CD4-positive, alpha-beta T cell treated with Interleukin-10 for 1 hour (primary cell): ENCODE measurements around the gene OR8I2.
"Not testable (repeated sequence)": the region's sequence is repeated elsewhere in the genome, so short reads cannot be mapped to it uniquely, and the experiment has no call there.

Source experiments
- DNase-seq: peaks from one replicate; pipeline ENCODE4 v3.0.0-alpha.2; 2020

OR8I2 gene

DNA sequence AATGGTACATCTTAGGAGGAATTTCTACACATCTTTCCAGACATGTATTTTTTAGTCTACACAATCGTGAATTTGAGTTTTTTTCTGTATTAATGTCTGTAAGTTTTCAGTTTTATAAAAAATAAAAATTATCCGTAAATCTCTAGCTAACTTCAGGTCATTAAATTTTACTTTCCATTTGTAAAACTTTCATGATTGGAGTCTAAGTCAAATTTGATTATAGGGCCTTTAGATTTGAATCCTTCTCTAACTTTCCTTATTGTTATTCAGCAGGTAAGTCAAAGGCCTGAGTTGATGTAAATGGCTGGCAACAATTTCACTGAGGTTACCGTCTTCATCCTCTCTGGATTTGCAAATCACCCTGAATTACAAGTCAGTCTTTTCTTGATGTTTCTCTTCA, at the start of gene OR8I2:
Gene OR8I2 (plus strand): TSS at position 301 of the 400 bp plus-strand sequence. CDS start 0 bp downstream, at position 301.
- no peak for DNase-seq

DNA sequence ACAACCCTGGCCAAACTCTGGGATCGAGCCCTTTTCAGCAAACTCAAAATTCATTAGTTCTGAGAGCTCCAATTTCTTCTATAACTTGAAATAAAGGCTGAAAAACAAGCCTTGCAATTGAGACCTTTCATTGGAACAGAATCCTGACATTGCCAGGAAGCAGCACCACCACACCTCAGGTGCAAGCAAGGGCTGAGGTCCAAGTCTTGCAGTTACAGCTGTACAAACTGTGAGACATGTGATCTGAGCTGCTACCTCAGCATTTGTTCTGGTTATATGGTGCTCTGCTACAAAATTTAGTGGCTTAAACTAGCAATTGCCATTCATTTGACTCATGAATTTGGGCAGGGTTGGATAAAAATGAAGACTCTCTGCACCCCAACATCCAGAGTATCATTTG, 47.6 kb upstream of the OR8I2 start:
- no peak for DNase-seq

DNA sequence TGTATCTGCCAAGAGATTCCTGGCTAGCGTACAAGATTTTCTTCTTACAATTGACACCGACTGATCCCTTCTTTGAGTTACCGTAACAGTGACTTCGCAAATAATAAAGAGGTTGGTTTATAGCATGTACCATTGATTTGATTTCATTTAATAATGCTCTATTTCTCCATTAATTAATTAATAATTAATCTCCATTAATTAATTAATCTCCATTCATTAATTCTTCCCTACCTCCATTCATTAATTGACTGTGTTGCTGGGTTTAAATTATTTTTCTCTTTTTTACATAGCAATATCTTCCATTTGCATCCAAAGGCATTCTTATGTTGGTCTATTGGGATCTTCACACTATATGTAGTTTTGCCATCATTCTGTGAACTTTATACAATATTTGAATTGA, 44.6 kb upstream of the OR8I2 start:
- no peak for DNase-seq

DNA sequence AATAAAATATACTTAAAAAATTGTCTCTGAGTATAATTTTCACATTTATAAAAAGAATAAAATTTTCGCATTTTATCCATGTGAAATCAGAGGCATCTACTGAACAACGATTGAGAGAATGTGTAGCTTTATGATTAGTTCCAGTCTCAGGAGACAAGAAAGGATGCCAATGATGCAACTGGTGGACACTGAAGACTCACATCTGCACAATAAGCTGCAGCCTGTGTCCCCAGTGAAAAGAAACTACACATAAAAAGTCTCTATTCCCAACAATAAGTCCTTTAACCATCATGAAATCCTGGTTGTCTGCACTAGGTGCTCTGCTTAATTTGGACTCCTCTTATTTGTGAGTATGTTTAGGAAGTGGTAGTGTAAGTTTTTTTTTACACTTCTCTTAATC, 43.6 kb upstream of the OR8I2 start:
- DNase-seq: no peak

DNA sequence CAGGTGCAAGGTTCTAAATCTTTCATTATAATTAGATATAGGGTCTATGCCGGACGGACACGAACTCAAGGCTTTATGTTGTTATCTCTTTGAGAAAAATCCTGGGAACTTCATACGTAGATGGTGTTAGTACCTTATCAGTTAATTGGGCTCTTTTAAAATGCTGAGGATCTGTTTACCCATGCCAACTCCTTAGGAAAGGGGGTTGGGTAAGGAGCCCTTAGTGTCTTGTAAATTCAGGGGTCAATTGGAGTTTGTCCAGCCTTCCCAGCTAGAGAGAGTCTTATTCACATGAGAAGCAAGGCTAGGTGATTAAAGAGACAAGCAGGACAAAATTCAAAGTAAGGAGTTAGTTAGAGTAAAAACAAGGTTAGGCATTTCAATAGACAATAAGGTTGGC, 36.7 kb upstream of the OR8I2 start:
- not testable (repeated sequence) for DNase-seq

DNA sequence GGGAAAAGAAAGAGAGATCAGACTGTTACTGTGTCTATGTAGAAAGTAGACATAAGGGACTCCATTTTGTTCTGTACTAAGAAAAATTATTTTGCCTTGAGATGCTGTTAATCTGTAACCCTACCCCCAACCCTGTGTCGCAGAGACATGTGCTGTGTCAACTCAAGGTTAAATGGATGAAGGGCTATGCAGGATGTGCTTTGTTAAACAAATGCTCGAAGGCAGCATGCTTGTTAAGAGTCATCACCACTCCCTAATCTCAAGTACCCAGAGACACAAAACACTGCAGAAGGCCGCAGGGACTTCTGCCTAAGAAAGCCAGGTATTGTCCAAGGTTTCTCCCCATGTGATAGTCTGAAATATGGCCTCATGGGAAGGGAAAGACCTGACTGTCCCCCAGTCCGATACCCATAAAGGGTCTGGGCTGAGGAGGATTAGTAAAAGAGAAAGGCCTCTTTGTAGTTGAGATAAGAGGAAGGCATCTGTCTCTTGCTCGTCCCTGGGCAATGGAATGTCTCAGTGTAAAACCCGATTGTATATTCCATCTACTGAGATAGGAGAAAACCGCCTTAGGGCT, 35.4 kb upstream of the OR8I2 start:
- DNase-seq: not testable (repeated sequence)

DNA sequence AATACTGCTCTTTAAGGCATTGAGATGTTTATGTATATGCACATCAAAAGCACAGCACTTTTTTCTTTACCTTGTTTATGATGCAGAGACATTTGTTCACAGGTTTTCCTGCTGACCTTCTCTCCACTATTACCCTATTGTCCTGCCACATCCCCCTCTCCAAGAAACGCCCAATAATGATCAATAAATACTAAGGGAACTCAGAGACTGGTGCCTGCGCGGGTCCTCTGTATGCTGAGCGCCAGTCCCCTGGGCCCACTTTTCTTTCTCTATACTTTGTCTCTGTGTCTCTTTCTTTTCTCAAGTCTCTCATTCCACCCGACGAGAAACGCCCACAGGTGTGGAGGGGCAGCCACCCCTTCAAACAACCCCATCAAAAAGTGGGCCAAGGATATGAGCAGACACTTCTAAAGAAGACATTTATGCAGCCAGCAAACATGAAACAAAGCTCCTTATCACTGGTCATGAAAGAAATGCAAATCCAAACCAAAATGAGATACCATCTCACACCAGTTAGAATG, 34.8 kb upstream of the OR8I2 start:
- not testable (repeated sequence) for DNase-seq

DNA sequence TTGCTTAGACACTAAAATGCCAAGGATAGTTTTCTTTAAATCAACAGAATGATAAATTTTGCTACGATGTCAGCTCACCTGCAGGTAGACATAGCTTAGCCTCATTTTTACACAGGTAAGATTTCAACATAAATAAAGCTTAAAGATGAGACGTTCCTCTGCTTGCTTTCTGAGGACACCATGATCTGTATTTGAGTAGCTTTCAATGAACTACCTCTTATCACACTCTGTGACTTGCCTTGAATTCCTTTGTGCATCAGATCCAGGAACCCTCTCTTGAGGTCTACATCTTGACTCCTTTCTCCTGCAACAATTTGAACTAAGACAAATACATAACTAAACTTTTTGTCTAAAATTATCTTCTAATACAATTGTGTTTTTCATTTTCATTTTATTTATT, 26.1 kb upstream of the OR8I2 start:
- DNase-seq: no peak

DNA sequence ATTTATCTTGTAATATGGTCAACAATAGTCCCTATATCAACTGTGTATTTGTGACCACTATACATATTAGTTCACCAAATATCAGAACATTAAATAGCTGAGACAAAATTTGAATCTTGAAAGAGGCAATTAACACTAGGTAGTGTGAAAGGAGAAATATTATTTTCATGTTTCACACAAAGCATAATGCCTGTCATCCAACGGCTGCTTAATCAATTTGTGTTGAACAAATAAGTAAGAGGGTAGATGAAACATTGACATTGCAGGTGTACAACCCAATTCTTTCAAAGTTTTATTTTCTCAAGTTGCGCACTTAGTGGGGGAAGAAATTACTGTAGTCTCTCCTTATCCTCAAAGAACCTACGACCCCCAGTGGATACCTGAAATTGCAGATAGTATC, 3.4 kb upstream of the OR8I2 start:
- DNase-seq: no peak

DNA sequence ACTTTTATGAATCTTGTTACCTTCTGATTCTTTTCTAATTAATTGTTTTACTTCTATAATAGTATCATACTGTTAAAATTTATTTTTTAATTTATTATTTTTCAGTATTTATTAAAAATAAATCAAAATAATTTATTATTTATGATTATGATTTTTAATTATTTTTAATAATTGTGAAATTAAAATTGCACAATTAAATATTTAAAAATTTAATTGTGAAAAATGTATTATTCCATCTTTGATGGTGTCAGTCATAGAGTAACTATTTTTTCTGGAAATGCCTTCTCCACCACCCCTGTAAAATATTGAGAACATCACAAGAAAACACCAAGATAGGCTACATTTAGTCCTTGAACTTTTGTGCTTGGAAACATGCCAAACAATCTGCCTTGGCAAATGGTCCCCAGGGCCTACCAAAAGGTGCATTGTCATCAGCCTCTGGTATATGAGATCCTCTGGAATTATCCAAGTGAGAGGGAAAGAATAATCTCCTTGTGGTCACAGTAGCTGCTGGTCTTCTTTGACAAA, 10.2 kb downstream of the OR8I2 start, which contains the start of gene OR8H2:
Gene OR8H2 (plus strand): TSS at position 478 of the 528 bp plus-strand sequence. CDS start 1,356 bp downstream, outside the sequence.
- no peak for DNase-seq

DNA sequence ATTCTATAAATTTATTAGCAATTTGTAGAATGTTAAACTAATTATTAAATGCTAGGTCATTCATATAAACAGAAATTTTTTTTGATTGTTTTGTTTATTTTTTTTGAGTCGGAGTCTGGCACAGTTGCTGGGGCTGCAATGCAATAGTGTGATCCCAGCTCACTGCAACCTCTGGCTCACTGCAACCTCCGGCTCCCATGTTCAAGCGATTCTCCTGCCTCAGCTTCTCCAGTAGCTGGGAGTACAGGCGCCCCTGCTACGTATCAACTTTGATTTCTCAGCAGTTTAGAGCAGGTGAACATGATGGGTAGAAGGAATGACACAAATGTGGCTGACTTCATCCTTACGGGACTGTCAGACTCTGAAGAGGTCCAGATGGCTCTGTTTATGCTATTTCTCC, 29.0 kb downstream of the OR8I2 start, which contains the start of gene OR8H3:
Gene OR8H3 (plus strand): TSS at position 301 of the 400 bp plus-strand sequence. CDS start 0 bp downstream, at position 301.
- DNase-seq: no peak

DNA sequence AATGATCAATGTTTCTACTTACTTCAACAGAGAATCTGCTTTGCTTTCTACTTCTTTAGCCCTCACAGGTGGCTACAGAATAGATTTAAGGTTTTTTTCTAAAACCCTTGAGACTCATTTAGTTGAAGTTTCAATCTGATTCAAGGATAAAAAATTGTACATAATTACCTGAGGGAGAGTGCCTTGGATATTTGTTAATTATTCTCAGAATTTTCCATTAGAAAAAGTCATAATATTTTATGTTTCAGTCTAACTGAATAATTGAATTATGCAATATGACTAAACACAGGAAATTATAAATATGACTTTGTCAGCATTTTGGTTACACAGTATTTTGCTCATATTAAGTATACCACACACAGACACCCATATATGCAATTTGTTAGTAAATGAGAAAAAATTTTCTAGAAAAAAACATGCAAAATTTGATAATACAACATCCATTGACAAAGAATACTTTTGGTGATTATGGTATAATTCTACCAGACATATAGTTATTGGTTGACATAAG, 47.1 kb downstream of the OR8I2 start, which contains the start of gene OR8J3:
Gene OR8J3 (minus strand): TSS at position 51 of the 511 bp plus-strand sequence. CDS start 2,483 bp downstream, outside the sequence.
- DNase-seq: no peak

DNA sequence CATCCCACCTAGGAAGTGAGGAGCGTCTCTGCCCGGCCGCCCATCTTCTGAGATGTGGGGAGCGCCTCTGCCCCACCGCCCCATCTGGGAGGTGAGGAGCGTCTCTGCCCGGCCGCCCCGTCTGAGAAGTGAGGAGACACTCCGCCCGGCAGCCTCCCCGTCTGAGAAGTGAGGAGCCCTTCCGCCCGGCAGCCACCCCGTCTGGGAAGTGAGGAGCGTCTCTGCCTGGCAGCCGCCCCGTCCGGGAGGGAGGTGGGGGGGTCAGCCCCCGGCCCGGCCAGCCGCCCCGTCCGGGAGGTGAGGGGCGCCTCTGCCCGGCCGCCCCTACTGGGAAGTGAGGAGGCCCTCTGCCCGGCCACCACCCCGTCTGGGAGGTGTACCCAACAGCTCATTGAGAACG, 50.6 kb downstream of the OR8I2 start:
- DNase-seq: not testable (repeated sequence)
